Activated naive CD4-positive, alpha-beta T cell treated with anti-CD3 and anti-CD28 coated beads, Interleukin-2, amount 50 U/mL, for 72 hours (primary cell): ENCODE measurements around the gene DNAJC16. TPM values are rescaled to one million over a fixed set of nuclear protein-coding genes. Genes with fewer than 3 reads are reported as not detected.
A peak's percentile ranks its signal among the peaks of the same experiment; 100 is the strongest.
"Not testable (repeated sequence)": the region's sequence is repeated elsewhere in the genome, so short reads cannot be mapped to it uniquely, and the experiment has no call there.

Source experiments
- ATAC-seq, 2 donors: fragments of 150-1000 bp; cut with Tn5 transposase; 2 replicates each; pipeline ENCODE4 v1.10.0; 2021; ENCODE audit warnings: mild to moderate bottlenecking in 2 of 2, moderate library complexity in 2 of 2
- DNase-seq, 2 donors: peaks; one replicate each; pipeline ENCODE4 v3.0.0; 2021 to 2022; ENCODE audit warnings: low spot score in 2 of 2
- H3K27ac Mint-ChIP-seq, 2 donors: one replicate each; pipeline ENCODE4 v1.8.0; 2022; ENCODE audit warnings: mild to moderate bottlenecking in 2 of 2, mixed read lengths in 2 of 2
- H3K36me3 Mint-ChIP-seq, 2 donors: one replicate each; pipeline ENCODE4 v1.8.0; 2022; ENCODE audit warnings: mixed read lengths in 2 of 2
- H3K9me3 Mint-ChIP-seq, 2 donors: one replicate each; pipeline ENCODE4 v1.8.0; 2022; ENCODE audit warnings: mixed read lengths in 2 of 2
- total RNA-seq, 2 donors: library from RNA; stranded (reverse); gene quantifications; one replicate each; pipeline ENCODE4 v1.2.3, GENCODE V29; 2022

DNAJC16 gene
- total RNA-seq, 2 donors from 2014 or later, result 4.6 to 10.9 TPM

DNA sequence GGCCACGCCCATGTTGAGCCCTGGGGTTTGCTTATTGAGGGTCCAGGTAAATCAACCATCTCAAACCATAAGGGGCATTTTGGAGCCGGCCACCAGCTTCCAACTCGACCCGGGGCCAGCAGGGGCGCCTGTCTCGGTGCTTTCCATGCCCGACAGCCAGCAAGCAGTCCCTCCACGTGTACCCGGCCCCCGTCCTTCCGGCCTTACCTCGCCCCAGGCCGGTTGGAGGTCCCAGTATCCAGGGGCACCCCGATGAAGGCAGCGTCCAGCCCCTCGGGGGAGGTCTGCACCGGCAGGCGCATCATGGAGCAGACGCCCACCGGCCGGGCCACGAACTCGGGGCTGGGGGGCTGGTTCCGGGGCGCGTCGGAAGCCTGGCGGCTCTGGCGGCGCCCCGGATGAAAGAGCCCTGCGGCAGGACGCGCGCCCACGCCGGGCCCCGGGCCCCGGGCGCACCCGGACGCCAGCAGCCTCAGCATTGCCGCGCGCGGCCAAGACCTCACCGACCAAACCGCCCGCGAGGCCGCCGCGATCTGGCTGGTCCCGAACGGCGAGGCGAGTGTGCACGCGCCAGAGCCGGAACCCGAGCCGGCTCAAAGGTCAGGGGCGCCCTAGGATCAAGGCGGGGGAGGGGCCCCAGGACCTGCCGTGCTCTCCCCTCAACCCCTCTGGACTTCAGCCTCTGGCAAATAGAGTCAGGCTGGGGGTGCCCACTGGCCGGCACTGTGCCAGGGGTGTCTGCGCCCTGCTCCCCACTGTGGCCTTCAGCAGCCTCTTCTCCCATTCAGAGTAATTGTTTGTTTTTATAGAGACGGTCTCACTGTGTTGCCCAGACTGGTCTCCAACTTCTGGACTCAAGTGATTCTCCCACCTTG, 58.1 kb downstream of the DNAJC16 start, which contains the start of gene AGMAT:
TSS of gene AGMAT (minus strand) at position 563 of the 875 bp plus-strand sequence. CDS start at position 479, 84 bp downstream.
- ATAC-seq (peak; percentile 87 to 88), DNase-seq (peak; percentile 64 to 78)
- peaks cover 26 to 41% of the 10 kb centered on the region in 2 donors for H3K36me3 Mint-ChIP-seq
- H3K9me3 Mint-ChIP-seq, result no peaks in the 10 kb centered on the region
- peak within 1 kb of the TSS; percentile 91 to 94 for H3K27ac Mint-ChIP-seq

DNA sequence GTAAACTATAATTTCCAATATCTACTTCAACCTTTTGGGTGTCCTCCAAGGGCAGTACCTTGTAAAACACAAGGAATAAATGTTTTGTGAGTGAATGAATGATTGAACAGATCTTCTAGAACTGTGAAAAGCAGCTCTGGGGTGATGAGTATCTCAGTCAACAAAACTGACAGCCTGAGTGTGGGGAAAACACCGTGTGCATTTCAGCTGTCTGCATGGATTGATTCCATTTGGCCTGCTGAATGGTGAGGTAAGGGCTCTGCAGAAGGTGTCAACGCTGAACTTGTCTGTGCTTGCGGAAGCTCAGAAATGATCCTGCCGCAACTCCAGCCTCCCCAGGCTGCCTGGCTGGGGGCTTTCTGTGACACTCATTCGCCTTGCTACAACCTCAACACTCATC, 65.6 kb downstream of the DNAJC16 start:
- H3K36me3 Mint-ChIP-seq, result peaks cover 8 to 14% of the 10 kb centered on the region in 2 donors
- no peak overlapping the region for H3K27ac Mint-ChIP-seq
- DNase-seq (no peak), ATAC-seq (no peak)
- no peaks in the 10 kb centered on the region for H3K9me3 Mint-ChIP-seq

- DNase-seq (no peak), ATAC-seq (no peak)
- H3K36me3 Mint-ChIP-seq, result no peaks in the 10 kb centered on the region
- no peaks in the 10 kb centered on the region for H3K9me3 Mint-ChIP-seq
- H3K27ac Mint-ChIP-seq, result no peak overlapping the region
These were observed 69.4 kb downstream of the DNAJC16 start for GRCh38 chr1:15595809-15596617.

GRCh38 chr1:15598436-15598835, 71.8 kb downstream of the DNAJC16 start:
- Mint-ChIP-seq H3K27ac (no peak overlapping the region), H3K9me3 (no peaks in the 10 kb centered on the region), H3K36me3 (peaks cover under 1 to 1% of the 10 kb centered on the region in 2 donors)
- no peak for ATAC-seq
- no peak for DNase-seq

- peak; percentile 89 to 93 for DNase-seq
- Mint-ChIP-seq H3K9me3 (peaks cover 0 to 6% of the 10 kb centered on the region in 2 donors), H3K27ac (peak overlapping the region; percentile 73 to 77), H3K36me3 (peaks cover 8 to 10% of the 10 kb centered on the region in 2 donors)
- peak; percentile 98 to 99 for ATAC-seq
These were observed 76.7 kb downstream of the DNAJC16 start for GRCh38 chr1:15603050-15603965.

DNA sequence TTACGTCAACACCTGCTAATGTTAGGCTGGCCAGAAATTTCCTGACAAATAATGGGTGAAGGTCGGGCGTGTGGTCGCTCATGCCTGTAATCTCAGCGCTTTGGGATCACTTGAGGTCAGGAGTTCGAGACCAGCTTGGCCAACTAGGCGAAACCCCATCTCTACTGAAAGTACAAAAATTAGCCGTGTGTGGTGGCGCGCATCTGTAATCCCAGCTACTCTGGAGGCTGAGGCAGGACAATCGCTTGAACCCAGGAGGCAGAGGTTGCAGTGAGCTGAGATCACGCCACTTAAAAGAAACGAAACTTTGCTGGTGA, 77.3 kb downstream of the DNAJC16 start:
- H3K27ac Mint-ChIP-seq, result peak overlapping the region in 1 of 2 donors; percentile 73
- H3K9me3 Mint-ChIP-seq, DNase-seq, ATAC-seq: not testable (repeated sequence)
- peaks cover 8 to 10% of the 10 kb centered on the region in 2 donors for H3K36me3 Mint-ChIP-seq

- not testable (repeated sequence) for DNase-seq, H3K9me3 Mint-ChIP-seq, ATAC-seq
- Mint-ChIP-seq H3K27ac (peak overlapping the region in 1 of 2 donors; percentile 73), H3K36me3 (peaks cover 8 to 10% of the 10 kb centered on the region in 2 donors)
These were observed 77.8 kb downstream of the DNAJC16 start for GRCh38 chr1:15604400-15604799.

DNA sequence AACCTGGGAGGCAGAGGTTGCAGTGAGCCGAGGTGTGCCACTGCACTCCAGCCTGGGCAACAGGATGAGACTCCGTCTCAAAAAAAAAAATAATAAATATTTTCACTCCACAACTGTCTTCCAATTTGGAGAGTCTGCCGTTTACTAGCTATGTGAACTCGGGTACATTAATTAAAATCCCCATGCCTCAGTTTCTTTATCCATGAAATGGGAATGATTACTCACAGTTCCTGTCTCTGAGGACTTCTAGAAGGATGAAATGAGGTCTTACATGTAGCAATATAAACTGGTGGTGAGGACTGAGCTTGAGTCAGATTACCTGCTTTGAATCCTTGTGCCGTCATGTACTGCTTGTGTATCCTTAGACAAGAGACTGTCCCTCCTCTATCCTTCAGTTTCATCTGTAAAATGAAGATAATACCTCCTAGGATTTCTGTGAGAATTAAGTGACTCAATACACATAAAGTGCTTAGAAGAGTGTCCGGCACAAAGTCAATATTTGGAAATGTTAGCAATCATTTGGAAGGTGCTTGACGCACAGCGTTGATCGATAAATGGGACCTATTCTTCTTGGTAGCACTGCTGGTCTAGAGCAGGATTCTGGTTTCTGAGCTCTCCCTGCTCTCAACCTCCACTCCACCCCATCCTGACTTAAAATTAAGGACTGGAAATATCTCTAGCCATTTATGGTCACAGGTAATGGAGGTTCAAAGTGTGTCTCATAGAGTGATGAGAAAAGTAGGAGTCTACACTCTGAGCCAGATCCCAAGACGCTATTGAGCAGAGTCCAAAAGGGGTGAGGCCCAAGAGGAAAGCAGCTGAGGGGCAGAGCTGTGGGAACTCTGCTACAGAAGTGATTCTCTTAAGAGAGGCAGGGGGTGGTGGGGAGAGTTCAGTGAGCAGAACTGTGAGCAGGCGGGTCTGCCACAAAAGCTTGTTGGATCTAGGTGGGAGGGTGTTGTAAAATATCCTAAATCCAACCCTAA, 79.0 kb downstream of the DNAJC16 start:
- peaks cover 0 to 6% of the 10 kb centered on the region in 2 donors for H3K9me3 Mint-ChIP-seq
- H3K36me3 Mint-ChIP-seq, result peaks cover 8 to 10% of the 10 kb centered on the region in 2 donors
- DNase-seq (no peak), ATAC-seq (no peak)
- H3K27ac Mint-ChIP-seq, result no peak overlapping the region

DNA sequence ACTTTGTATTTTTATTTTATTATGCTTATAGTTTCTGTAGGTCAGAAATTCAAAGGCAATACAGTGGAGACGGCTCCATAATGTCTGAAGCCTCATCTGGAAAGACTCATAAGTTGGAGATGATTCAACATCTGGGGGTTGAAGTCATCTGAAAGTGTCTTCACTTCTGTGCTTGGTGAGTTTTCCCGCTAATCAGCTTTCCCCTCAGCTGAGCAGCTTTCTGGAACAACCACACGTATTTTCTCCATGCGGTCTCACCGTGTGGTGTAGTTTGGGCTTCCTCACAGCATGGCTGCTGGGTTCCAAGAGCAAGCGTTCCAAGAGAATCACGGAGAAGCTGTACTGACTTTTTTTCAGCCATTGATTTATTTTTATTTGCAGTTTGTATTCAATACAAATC, 83.0 kb downstream of the DNAJC16 start:
- Mint-ChIP-seq H3K9me3 (no peaks in the 10 kb centered on the region), H3K36me3 (no peaks in the 10 kb centered on the region), H3K27ac (no peak overlapping the region)
- DNase-seq (no peak), ATAC-seq (no peak)

DNA sequence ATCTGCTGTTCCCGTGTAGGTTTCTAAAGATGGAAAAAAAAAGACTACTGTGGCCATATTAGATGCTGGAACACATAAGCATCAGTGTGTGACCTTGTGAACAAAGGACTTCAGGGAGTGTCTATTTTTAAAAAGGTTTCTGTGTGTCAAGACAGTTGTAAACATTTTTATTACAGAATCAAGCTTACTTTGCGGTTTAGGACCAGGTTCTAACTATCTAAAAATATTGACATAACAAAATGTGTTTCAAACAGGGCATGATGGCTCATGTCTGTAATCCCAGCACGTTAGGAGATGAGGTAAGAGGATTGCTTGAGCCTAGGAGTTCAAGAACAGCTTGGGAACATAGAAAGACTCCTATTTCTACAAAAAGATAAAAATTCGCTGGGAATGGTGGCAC, 83.5 kb downstream of the DNAJC16 start:
- DNase-seq (no peak), ATAC-seq (no peak)
- no peaks in the 10 kb centered on the region for H3K9me3 Mint-ChIP-seq
- H3K27ac Mint-ChIP-seq, result no peak overlapping the region
- H3K36me3 Mint-ChIP-seq, result no peaks in the 10 kb centered on the region

DNA sequence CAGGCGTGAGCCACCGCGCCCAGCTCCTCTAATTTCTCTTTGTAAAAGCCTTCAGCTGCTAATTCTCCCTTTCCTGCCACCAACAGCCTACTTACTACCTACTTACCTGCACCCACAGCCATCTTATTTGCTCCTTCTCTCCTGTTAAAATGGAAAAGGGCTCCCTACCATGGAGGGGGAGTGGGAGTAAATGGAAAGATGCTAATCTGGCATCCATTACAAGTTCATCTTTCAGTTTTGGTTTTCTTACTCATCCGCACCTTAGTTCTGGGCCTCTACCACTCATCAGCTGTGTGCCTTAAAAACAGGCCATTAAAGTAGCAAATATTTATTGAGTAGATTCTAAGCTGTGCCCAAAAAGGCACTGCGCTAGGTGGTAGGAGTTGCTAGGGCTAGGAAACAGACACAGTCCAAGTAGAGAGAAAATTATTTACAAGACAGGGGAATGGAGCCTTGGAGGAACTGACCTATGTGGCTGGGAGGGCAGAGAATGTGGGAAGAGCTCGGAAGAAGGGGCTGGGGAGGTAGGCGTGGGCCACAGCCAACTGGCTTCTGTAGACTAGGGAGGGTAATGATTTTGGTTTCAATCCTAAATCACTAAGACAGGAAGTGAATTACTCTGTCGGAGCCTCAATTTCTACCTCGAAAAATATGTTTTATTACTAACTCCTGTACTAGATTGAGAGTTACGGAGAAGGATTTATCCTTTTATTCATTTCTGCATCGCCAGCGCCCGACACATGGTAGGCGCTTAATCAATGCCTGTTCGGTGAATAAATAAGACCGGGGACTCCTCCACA, 89.9 kb downstream of the DNAJC16 start:
- DNase-seq, result peak in 1 of 2 donors; percentile 10
- H3K9me3 Mint-ChIP-seq, result no peaks in the 10 kb centered on the region
- peaks cover 8 to 12% of the 10 kb centered on the region in 2 donors for H3K36me3 Mint-ChIP-seq
- ATAC-seq, result peak; percentile 43 to 46
- peak overlapping the region; percentile 89 for H3K27ac Mint-ChIP-seq

DNA sequence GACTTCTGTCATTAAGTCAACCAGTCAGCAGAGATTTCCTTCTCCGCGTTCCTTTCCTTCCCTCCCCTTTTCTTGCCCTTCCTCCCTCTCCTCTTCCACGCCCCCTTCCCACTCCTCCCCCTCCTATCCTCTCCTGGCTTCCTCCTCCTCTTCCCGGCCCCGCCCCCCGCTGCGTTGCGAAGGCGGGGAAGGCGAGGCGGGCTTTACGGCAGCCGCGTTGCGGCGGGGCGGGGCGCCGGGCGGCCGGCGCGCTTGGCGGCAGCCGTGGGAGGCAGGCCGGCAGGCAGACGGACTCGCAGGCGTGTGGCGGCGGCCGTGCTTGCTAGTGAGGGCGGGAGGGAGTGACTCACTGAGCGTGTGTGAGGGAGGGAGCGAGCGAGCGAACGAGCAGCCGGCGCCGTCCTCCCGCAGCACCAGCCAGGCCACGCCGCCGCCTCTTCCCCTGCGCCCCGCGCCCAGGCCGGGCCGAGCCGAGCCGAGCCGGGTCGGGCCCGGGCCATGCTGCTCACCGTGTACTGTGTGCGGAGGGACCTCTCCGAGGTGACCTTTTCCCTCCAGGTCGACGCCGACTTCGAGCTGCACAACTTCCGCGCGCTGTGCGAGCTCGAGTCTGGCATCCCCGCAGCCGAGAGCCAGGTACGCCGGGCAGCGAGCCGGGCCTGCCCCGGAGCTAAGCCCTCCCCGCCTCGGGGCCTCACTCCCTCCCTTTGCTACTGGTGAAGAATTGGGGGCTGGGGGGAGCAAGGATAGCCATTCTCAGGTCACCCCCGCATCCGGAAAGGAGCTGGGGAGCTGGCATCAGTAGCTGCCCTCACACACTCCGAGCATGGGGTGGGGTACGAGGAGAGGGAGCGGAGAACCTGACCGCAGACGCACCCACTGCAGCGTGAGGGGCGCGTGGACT, 90.8 kb downstream of the DNAJC16 start, which contains the start of gene DDI2:
TSS of gene DDI2 (plus strand) at position 286 of the 904 bp plus-strand sequence. CDS start at position 499, 213 bp downstream.
- Mint-ChIP-seq H3K9me3 (no peaks in the 10 kb centered on the region), H3K27ac (peak within 1 kb of the TSS; percentile 89 to 93), H3K36me3 (peaks cover 8 to 12% of the 10 kb centered on the region in 2 donors)
- ATAC-seq (peak; percentile 92 to 96), DNase-seq (peak; percentile 94 to 96)

GRCh38 chr1:15618077-15618654, 91.5 kb downstream of the DNAJC16 start:
- Mint-ChIP-seq H3K36me3 (peaks cover 8 to 19% of the 10 kb centered on the region in 2 donors), H3K27ac (peak overlapping the region; percentile 89 to 93), H3K9me3 (no peaks in the 10 kb centered on the region)
- DNase-seq, result no peak
- peak in 1 of 2 donors; percentile 7 for ATAC-seq
